Endothelial cell of umbilical vein (primary cell): ENCODE data around the gene RAP2A. TPM values are rescaled to one million over a fixed set of nuclear protein-coding genes. Genes with fewer than 3 reads are reported as not detected.

Experiments used
- BruUV-seq: library from RNA; stranded (reverse); fragments of 400-500 nt; replicated peaks from 2 replicates; lab custom pipeline; 2021; lab: Mats Ljungman, UMichigan
- CTCF ChIA-PET: fragments of 300-600, 350-600 bp; sonication (Branson Sonifier 250); formaldehyde crosslinking; loops from one replicate; lab custom pipeline; 2021; ENCODE audit warnings: antibody characterized with exemption, inconsistent platforms; lab: Charles Lee
- POLR2A ChIA-PET: fragments of 300-600, 350-600 bp; sonication (Branson Sonifier 250); formaldehyde crosslinking; loops from one replicate; lab custom pipeline; 2021; ENCODE audit warnings: antibody characterized with exemption, inconsistent platforms; lab: Charles Lee
- DNase-seq: peaks from one replicate; pipeline ENCODE4 v3.0.0-alpha.2; 2011; ENCODE audit warnings: low read depth, low spot score
- FAIRE-seq: peaks from 2 replicates; lab custom pipeline; 2011; peaks lifted over from hg19 to GRCh38; lab: Jason Lieb, UNC
- H2AFZ ChIP-seq: 2 replicates; pipeline ENCODE4 v1.6.0; 2012; ENCODE audit warnings: low read depth, low read length, control low read depth, inconsistent platforms
- H3K27ac ChIP-seq: 2 replicates; pipeline ENCODE4 v1.5.1; 2011; ENCODE audit warnings: low read depth, mild to moderate bottlenecking, control low read depth, low read length, moderate library complexity; ENCODE audit not compliant: insufficient read depth
- H3K27me3 ChIP-seq, 2 experiments: 2 replicates each; pipeline versions ENCODE4 v1.6.0 to v1.6.1; 2011; ENCODE audit warnings: low read length in 2 of 2, mixed read lengths in 1 of 2; ENCODE audit not compliant: control insufficient read depth in 2 of 2, insufficient read depth in 2 of 2
- H3K36me3 ChIP-seq, 2 experiments: 2 replicates in 1 of 2; 3 replicates in 1 of 2; pipeline ENCODE4 v1.5.1; 2011; ENCODE audit warnings: low read length in 2 of 2, mild to moderate bottlenecking in 1 of 2, moderate library complexity in 1 of 2; ENCODE audit not compliant: control insufficient read depth in 2 of 2, insufficient read depth in 2 of 2; ENCODE audit errors: extremely low read depth in 1 of 2
- H3K4me1 ChIP-seq: 3 replicates; pipeline ENCODE4 v1.5.1; 2011; ENCODE audit warnings: mild to moderate bottlenecking, low read length; ENCODE audit not compliant: control insufficient read depth, insufficient read depth; ENCODE audit errors: extremely low read depth
- H3K4me2 ChIP-seq: 2 replicates; pipeline ENCODE4 v1.6.1; 2011; ENCODE audit warnings: low read length, control low read depth, mixed read lengths; ENCODE audit not compliant: insufficient read depth
- H3K4me3 ChIP-seq, 3 experiments: fragments of 200-600 bp in 1 of 3; sonication (generic), shearing (Covaris generic) in 1 of 3; replicated peaks in 1 of 3; 2 replicates each; pipeline ENCODE4 v1.5.1; 2011 to 2016; ENCODE audit warnings: control low read depth in 3 of 3, low read length in 3 of 3, mild to moderate bottlenecking in 2 of 3, inconsistent platforms in 1 of 3, low read depth in 1 of 3, moderate library complexity in 1 of 3; ENCODE audit not compliant: insufficient read depth in 1 of 3
- H3K79me2 ChIP-seq: 2 replicates; pipeline ENCODE4 v1.6.0; 2012; ENCODE audit warnings: low read length, inconsistent platforms; ENCODE audit not compliant: control insufficient read depth, insufficient read depth
- H3K9ac ChIP-seq: replicated peaks from 2 replicates; pipeline ENCODE3; 2011; ENCODE audit warnings: low read length, control low read depth; ENCODE audit not compliant: insufficient read depth; ENCODE audit errors: extremely low read depth
- H3K9me1 ChIP-seq: replicated peaks from 3 replicates; pipeline ENCODE4 v1.6.0; 2011; ENCODE audit warnings: mild to moderate bottlenecking, low read length; ENCODE audit not compliant: control insufficient read depth, insufficient read depth; ENCODE audit errors: extremely low read depth
- H3K9me3 ChIP-seq: replicated peaks from 2 replicates; pipeline ENCODE4 v1.5.1; 2012; ENCODE audit warnings: low read length, inconsistent platforms; ENCODE audit not compliant: control insufficient read depth, insufficient read depth
- H4K20me1 ChIP-seq: replicated peaks from 2 replicates; pipeline ENCODE3; 2011; ENCODE audit warnings: mild to moderate bottlenecking, low read length; ENCODE audit not compliant: control insufficient read depth, insufficient read depth; ENCODE audit errors: extremely low read depth
- CTCF ChIP-seq, 2 donors: IDR thresholded peaks; 1 replicate in 1 of 2; 2 replicates in 1 of 2; pipeline ENCODE4 v1.5.1; 2011; ENCODE audit warnings: low read length in 2 of 2, mild to moderate bottlenecking in 2 of 2, moderate library complexity in 2 of 2, control low read depth in 1 of 2, inconsistent platforms in 1 of 2, low read depth in 1 of 2; ENCODE audit not compliant: insufficient read depth in 1 of 2; ENCODE audit errors: extremely low read depth in 1 of 2
- EZH2 ChIP-seq: IDR thresholded peaks from 2 replicates; pipeline ENCODE4 v1.6.1; 2012; ENCODE audit warnings: borderline replicate concordance, low read depth, mild to moderate bottlenecking, moderate library complexity, low read length, inconsistent platforms; ENCODE audit not compliant: severe bottlenecking
- FOS ChIP-seq: IDR thresholded peaks from 2 replicates; pipeline ENCODE4 v1.6.1; 2011; ENCODE audit warnings: mild to moderate bottlenecking, low read length, moderate library complexity, borderline replicate concordance; ENCODE audit not compliant: insufficient read depth
- GATA2 ChIP-seq: IDR thresholded peaks from 2 replicates; pipeline ENCODE4 v1.7.0; 2011; ENCODE audit warnings: low read depth, mild to moderate bottlenecking, moderate library complexity, mixed read lengths, low read length; ENCODE audit not compliant: insufficient read length, insufficient read depth
- JUN ChIP-seq: IDR thresholded peaks from 2 replicates; pipeline ENCODE4 v1.6.1; 2011; ENCODE audit warnings: borderline replicate concordance, low read depth; ENCODE audit not compliant: insufficient read length, insufficient read depth
- MYC ChIP-seq: IDR thresholded peaks from one replicate; pipeline ENCODE4 v1.6.1; 2011; ENCODE audit warnings: mild to moderate bottlenecking, low read depth, low read length
- POLR2A ChIP-seq: IDR thresholded peaks from 2 replicates; pipeline ENCODE4 v1.6.1; 2012; ENCODE audit warnings: low read depth, mild to moderate bottlenecking, control low read depth, low read length
- POLR2AphosphoS5 ChIP-seq: IDR thresholded peaks from 2 replicates; pipeline ENCODE4 v1.6.1; 2012; ENCODE audit warnings: low read depth, mild to moderate bottlenecking, control low read depth, low read length, moderate library complexity; ENCODE audit not compliant: insufficient read depth
- dilution Hi-C: fragments of 300-500 bp; cut with MboI; formaldehyde crosslinking; loops from one replicate; pipeline ENCODE4 v1.15.0; 2019; ENCODE audit warnings: low sequenced_read_pairs; ENCODE audit not compliant: extremely low pct_ligation_motif_present
- intact Hi-C: fragments of 100-400 bp; cut with micrococcal nuclease; formaldehyde crosslinking; loops from one replicate; pipeline ENCODE4 v1.10.0; 2022
- polyA plus RNA-seq, 4 experiments: library from polyadenylated mRNA; depleted of rRNA in 3 of 4; stranded (reverse) in 3 of 4; unstranded in 1 of 4; fragments of >200 nt; gene quantifications; 2 replicates each; pipeline versions ENCODE4 v1.2.1 to v1.2.3, GENCODE V29; 2011 to 2012; ENCODE audit warnings: missing spikeins in 1 of 4
- total RNA-seq: library from RNA; stranded (reverse); gene quantifications from 2 replicates; pipeline ENCODE4 v1.2.3, GENCODE V29; 2021
- TF ChIP-seq, protein P1 (sequence below): IDR thresholded peaks from 2 replicates; pipeline ENCODE4 v1.6.1; 2011; ENCODE audit not compliant: insufficient read depth, insufficient read length

The RAP2A gene
- total and polyA plus RNA-seq, 2 donors (not counting 3 experiments of a cell fraction or from before 2014, with no cell fraction given): 7.8 to 44.4 TPM

GRCh38 chr13:97387485-97387839, 46.5 kb upstream of the RAP2A start:
- peaks cover 2% of the 10 kb centered on the region for H3K79me2 ChIP-seq
- no TSS peak for BruUV-seq
- FAIRE-seq (no peak), DNase-seq (no peak)
- H4K20me1 ChIP-seq: peaks cover 4% of the 10 kb centered on the region
- no peaks in the 10 kb centered on the region for H3K9me3 ChIP-seq
- no peaks in the 10 kb centered on the region for H3K4me1 ChIP-seq
- POLR2A ChIA-PET: interaction anchor here (1.5 kb wide), 1 partner anchor 45 kb away, joined by 3 read pairs; no protein-coding TSS in a partner anchor
- CTCF ChIA-PET: interaction anchor here (0.9 kb wide), 1 partner anchor 9 kb away, joined by 3 read pairs; no protein-coding TSS in a partner anchor
- no peak overlapping the region for H3K9ac ChIP-seq
- no peak overlapping the region for H3K27ac ChIP-seq
- peaks cover 12 to 19% of the 10 kb centered on the region in 2 experiments for H3K36me3 ChIP-seq
- H2AFZ ChIP-seq: no peak overlapping the region
- H3K27me3 ChIP-seq: no peaks in the 10 kb centered on the region
- no peaks in the 10 kb centered on the region for H3K9me1 ChIP-seq
- dilution Hi-C loops (no loop called here), intact Hi-C loops (no loop called here)
- no peak overlapping the region for H3K4me3 ChIP-seq
- H3K4me2 ChIP-seq: no peak overlapping the region
- TF ChIP-seq JUN (no peak), CTCF (IDR thresholded peaks at IDR 0.05; ENCODE audit: extremely low read depth in 1 of 2, insufficient read depth in 1 of 2, low read depth in 1 of 2, low read length in 2 of 2) (no peak), GATA2 (no peak), MYC (no peak), POLR2AphosphoS5 (no peak), POLR2A (no peak), FOS (no peak), EZH2 (no peak)
- TF ChIP-seq, protein P1, sequence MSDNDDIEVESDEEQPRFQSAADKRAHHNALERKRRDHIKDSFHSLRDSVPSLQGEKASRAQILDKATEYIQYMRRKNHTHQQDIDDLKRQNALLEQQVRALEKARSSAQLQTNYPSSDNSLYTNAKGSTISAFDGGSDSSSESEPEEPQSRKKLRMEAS: no peak
